Naive B cell (primary cell): ENCODE results near the gene GPR183. TPM values are rescaled to one million over a fixed set of nuclear protein-coding genes. Genes with fewer than 3 reads are reported as not detected.
A peak's percentile ranks its signal among the peaks of the same experiment; 100 is the strongest.

Experiments
- ATAC-seq, 2 donors: fragments of 150-1000 bp; cut with Tn5 transposase; 2 replicates each; pipeline ENCODE4 v1.10.0; 2021; ENCODE audit warnings: low read depth in 2 of 2, mild to moderate bottlenecking in 2 of 2, moderate library complexity in 2 of 2
- DNase-seq: peaks from one replicate; pipeline ENCODE4 v3.0.0; 2022
- H3K27ac Mint-ChIP-seq, 6 donors: one replicate each; pipeline ENCODE4 v1.8.0; 2020 to 2022; ENCODE audit warnings: mild to moderate bottlenecking in 6 of 6, mixed read lengths in 6 of 6, moderate library complexity in 5 of 6, inconsistent platforms in 2 of 6
- H3K27me3 Mint-ChIP-seq, 3 donors: one replicate each; pipeline ENCODE4 v1.8.0; 2021 to 2022; ENCODE audit warnings: mixed read lengths in 3 of 3, mild to moderate bottlenecking in 1 of 3
- H3K36me3 Mint-ChIP-seq, 2 donors: one replicate each; pipeline ENCODE4 v1.8.0; 2020 to 2022; ENCODE audit warnings: mixed read lengths in 2 of 2, inconsistent platforms in 1 of 2, mild to moderate bottlenecking in 1 of 2
- H3K4me1 Mint-ChIP-seq, 3 donors: one replicate each; pipeline ENCODE4 v1.8.0; 2020 to 2022; ENCODE audit warnings: mixed read lengths in 3 of 3, inconsistent platforms in 1 of 3, mild to moderate bottlenecking in 1 of 3, moderate library complexity in 1 of 3
- H3K4me3 Mint-ChIP-seq, 8 donors: one replicate each; pipeline ENCODE4 v1.8.0; 2020 to 2022; ENCODE audit warnings: mild to moderate bottlenecking in 8 of 8, mixed read lengths in 8 of 8, moderate library complexity in 8 of 8, inconsistent platforms in 2 of 8
- H3K9me3 Mint-ChIP-seq, 7 donors: one replicate each; pipeline ENCODE4 v1.8.0; 2020 to 2022; ENCODE audit warnings: mixed read lengths in 7 of 7, mild to moderate bottlenecking in 5 of 7, inconsistent platforms in 2 of 7, moderate library complexity in 1 of 7
- polyA plus RNA-seq, 6 donors: library from polyadenylated mRNA; unstranded; fragments of 300-500 nt; fragmentation: Illumina TruSeq; gene quantifications; one replicate each; pipeline ENCODE4 v1.2.3, GENCODE V29; 2021; ENCODE audit warnings: low read depth in 6 of 6

Gene GPR183
- polyA plus RNA-seq, 6 donors from 2014 or later = 98.3 to 487 (median 158) TPM

DNA sequence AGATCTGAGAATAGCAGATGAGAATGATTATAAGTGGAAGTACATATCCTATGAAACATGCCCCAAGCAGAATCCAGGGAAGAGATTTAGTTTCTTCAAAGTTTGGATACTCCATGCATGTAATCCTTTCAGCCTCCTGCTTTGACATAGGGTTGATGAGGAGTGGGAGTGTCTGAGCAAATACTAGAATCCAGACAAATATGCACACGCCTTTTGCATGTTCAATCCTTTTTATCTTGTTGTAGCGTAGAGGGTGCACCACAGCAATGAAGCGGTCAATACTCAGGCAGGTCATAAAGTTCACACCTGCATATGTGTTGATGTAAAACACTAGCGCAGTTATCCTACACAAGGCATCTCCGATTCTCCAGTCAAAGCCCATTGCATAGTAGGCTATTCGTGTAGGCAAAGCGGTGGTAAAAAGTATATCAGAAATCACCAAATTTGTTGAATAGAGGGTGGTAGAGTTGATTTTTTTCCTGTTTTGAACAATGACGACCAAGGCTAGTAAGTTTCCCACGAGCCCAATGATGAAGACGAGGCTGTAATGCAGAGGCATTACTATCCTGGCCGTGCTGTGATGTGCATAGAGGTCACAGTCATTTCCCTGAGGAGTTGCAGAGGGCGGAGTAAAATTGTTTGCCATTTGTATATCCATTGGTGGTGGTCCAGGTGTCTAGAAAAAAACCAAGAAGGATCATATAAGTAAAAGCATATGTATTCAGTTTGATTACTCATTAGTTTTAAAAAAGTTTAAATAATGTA is 11.5 kb downstream of the GPR183 start:
- H3K27ac Mint-ChIP-seq = peak overlapping the region; percentile 16 to 86 (median 44)
- peak overlapping the region in 6 of 8 donors; percentile 4 to 76 (median 58) for H3K4me3 Mint-ChIP-seq
- ATAC-seq (no peak), DNase-seq (no peak)
- no peaks in the 10 kb centered on the region for H3K9me3 Mint-ChIP-seq
- H3K36me3 Mint-ChIP-seq = peaks cover 13 to 21% of the 10 kb centered on the region in 2 donors
- H3K4me1 Mint-ChIP-seq = peaks cover 67 to 78% (median 68%) of the 10 kb centered on the region in 3 donors
- no peaks in the 10 kb centered on the region for H3K27me3 Mint-ChIP-seq

DNA sequence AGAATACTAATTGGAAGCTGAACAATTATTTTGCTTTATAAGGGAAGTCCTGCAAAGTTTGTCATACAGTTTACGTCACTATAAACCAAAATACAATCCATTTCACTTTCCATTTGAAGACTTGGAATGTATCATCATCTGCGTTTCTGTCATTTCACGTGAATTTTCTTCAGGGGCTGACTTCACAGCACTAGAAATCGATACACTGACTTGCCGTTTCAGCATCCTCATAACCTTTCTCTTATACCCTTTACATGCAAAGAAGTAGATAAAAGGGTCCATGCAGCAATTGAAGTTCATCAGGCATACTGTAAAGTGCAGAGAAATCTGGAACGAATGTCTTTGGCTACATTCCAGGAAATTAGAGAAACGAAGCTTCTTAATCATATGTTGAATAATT is 12.2 kb downstream of the GPR183 start:
- Mint-ChIP-seq H3K27ac (peak overlapping the region in 4 of 6 donors; percentile 24 to 86 (median 40)), H3K4me3 (peak overlapping the region in 1 of 8 donors; percentile 54), H3K36me3 (peaks cover 20 to 21% of the 10 kb centered on the region in 2 donors), H3K9me3 (no peaks in the 10 kb centered on the region), H3K4me1 (peaks cover 63 to 80% (median 69%) of the 10 kb centered on the region in 3 donors), H3K27me3 (no peaks in the 10 kb centered on the region)
- no peak for DNase-seq
- no peak for ATAC-seq

DNA sequence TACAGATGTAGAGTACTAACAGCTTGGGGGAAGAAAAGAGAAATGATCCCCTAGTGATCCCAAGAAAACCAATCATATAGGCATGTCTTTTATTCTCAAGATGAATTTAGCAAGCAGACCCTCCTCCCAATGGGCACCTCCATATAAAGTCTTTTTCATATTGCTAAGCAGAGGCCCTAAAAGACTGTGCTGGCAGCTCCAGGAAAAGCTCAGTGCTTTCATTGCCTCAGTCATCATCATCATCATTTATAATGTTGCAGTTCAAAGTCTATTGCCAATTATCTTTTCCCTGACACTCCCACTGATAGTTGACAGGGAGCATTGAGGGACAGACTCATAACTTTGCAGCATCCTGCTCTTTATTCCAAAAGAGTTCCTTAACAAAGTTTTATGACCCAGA is 13.0 kb downstream of the GPR183 start:
- no peaks in the 10 kb centered on the region for H3K9me3 Mint-ChIP-seq
- no peak for ATAC-seq
- H3K4me3 Mint-ChIP-seq = peak overlapping the region in 2 of 8 donors; percentile 2 to 15
- H3K36me3 Mint-ChIP-seq = peaks cover 24 to 26% of the 10 kb centered on the region in 2 donors
- H3K27me3 Mint-ChIP-seq = no peaks in the 10 kb centered on the region
- H3K4me1 Mint-ChIP-seq = peaks cover 59 to 79% (median 71%) of the 10 kb centered on the region in 3 donors
- DNase-seq = no peak
- peak overlapping the region in 2 of 6 donors; percentile 64 to 83 for H3K27ac Mint-ChIP-seq

DNA sequence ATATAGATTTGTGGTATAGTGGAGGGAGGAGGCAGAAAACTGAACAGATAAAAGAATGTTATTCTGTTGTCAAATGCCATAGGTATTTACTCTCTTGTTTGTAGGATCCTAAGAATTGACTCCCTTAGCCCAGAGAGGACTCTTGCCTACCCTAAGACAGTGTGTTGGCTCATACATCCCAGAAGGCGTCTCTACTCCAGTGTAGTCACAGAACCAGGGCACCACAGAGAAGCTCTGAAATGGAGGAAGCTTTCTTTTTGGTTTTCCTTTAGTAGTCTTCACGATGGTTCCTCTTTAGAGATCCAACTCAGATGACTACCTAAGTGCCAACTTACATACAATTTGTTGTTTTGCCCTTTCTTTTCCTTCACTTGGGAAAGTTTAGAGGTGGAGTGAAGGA is 14.0 kb downstream of the GPR183 start:
- Mint-ChIP-seq H3K27ac (peak overlapping the region; percentile 3 to 89 (median 74)), H3K4me1 (peaks cover 61 to 82% (median 71%) of the 10 kb centered on the region in 3 donors), H3K4me3 (peak overlapping the region in 5 of 8 donors; percentile 5 to 47 (median 15)), H3K36me3 (peaks cover 25 to 31% of the 10 kb centered on the region in 2 donors), H3K27me3 (no peaks in the 10 kb centered on the region), H3K9me3 (no peaks in the 10 kb centered on the region)
- DNase-seq = no peak
- peak; percentile 49 to 50 for ATAC-seq

DNA sequence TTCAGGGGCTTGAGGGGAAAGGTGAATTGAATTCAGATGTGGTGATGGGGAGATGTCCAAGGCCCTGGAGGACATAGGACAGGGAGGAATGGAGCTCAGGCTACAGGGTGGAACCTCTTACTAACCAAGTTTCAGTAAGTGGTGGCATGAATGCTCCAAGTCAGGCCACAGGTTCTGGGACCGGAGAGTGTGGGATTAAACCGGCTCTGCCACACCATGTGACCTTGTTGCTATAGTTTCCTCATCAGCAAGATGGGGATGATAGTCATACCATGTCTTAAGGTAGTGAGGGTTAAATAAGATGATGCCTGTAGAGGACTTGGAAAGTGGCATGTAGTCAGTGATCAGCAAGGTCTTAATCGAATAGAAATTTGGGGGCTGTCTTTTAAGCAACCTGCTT is 16.3 kb downstream of the GPR183 start:
- peak overlapping the region in 4 of 6 donors; percentile 39 to 92 (median 52) for H3K27ac Mint-ChIP-seq
- ATAC-seq = no peak
- H3K36me3 Mint-ChIP-seq = peaks cover 24 to 36% of the 10 kb centered on the region in 2 donors
- H3K4me3 Mint-ChIP-seq = no peak overlapping the region
- no peaks in the 10 kb centered on the region for H3K27me3 Mint-ChIP-seq
- no peak for DNase-seq
- H3K4me1 Mint-ChIP-seq = peaks cover 60 to 81% (median 75%) of the 10 kb centered on the region in 3 donors
- H3K9me3 Mint-ChIP-seq = no peaks in the 10 kb centered on the region

DNA sequence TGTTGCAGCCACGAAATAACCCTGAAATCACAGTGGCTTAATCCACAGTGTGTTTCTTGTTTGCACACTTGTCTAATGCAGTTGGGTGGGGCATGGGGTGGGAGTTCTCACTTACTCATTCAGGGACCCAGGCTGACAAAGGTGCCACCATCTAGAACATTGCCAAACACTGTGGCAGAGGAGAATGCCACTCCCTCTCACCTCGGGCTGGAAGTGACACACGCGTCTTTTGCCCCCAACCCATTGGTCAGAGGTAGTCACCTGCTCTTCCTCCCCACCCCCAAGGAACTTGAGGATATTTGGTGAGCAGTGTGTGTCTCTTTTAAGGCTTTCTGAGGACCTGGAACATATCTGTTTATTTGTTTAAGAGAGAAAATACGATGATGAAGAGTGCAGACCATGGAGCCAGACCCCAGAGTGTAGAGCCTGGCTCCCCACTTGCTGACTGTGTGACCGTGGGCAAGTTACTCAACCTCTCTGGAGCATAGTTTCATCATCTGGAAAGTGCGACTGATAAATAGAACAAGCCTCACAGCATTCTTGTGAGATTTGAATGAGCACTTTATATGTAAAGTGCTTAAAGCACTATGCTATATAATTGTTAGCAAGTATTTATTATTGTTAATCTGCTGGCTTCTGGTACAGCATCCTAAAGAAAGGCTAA is 17.4 kb downstream of the GPR183 start:
- H3K4me3 Mint-ChIP-seq = no peak overlapping the region
- H3K9me3 Mint-ChIP-seq = no peaks in the 10 kb centered on the region
- H3K27ac Mint-ChIP-seq = peak overlapping the region in 2 of 6 donors; percentile 43 to 44
- peaks cover 62 to 85% (median 81%) of the 10 kb centered on the region in 3 donors for H3K4me1 Mint-ChIP-seq
- H3K27me3 Mint-ChIP-seq = no peaks in the 10 kb centered on the region
- DNase-seq (no peak), ATAC-seq (no peak)
- peaks cover 15 to 29% of the 10 kb centered on the region in 2 donors for H3K36me3 Mint-ChIP-seq

DNA sequence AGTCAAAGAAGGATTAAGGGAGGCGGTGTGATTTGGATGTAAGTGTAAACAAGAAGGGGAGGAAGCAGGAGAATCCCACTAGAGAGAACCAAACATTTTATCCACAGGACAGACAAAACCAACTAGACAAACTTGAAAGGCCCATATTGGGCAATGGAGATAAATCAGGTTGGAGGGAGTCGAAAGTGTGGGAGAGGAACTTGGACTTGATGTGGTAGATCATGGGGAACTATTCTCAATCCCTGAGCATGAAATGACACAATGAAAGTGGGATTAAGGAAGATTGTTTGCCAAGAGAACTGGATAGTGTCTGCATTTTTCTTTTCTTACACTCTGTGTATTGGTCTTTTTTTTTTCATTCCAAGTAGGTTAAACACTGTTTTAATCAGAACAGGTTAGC is 17.9 kb downstream of the GPR183 start:
- no peak for DNase-seq
- ATAC-seq = no peak
- H3K27ac Mint-ChIP-seq = peak overlapping the region in 4 of 6 donors; percentile 48 to 87 (median 56)
- H3K4me1 Mint-ChIP-seq = peaks cover 66 to 90% (median 84%) of the 10 kb centered on the region in 3 donors
- peak overlapping the region in 4 of 8 donors; percentile 9 to 51 (median 45) for H3K4me3 Mint-ChIP-seq
- peaks cover 15 to 29% of the 10 kb centered on the region in 2 donors for H3K36me3 Mint-ChIP-seq
- H3K9me3 Mint-ChIP-seq = no peaks in the 10 kb centered on the region
- H3K27me3 Mint-ChIP-seq = no peaks in the 10 kb centered on the region

DNA sequence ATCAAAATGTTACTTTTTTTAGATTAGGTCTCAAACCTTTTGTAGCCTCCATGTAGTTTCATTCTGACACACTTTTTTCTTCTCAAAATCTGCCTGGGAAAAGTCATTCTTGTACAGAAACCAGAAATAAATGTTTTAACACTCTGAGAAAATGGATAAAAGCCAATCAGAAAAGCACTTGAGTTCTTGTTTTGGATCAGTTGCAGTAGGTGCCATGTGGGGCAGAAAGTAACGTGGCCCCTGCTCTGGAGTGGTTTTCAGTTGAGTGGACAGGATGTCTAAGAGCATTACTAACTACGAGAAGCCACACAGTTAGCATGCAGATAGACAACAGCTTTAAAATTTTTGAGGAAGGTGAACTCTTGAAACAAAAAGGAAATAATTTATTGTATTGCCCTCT is 19.1 kb downstream of the GPR183 start:
- Mint-ChIP-seq H3K4me1 (peaks cover 61 to 90% (median 83%) of the 10 kb centered on the region in 3 donors), H3K9me3 (no peaks in the 10 kb centered on the region), H3K36me3 (peaks cover 7 to 29% of the 10 kb centered on the region in 2 donors), H3K4me3 (peak overlapping the region; percentile 29 to 72 (median 48)), H3K27ac (peak overlapping the region; percentile 56 to 92 (median 78)), H3K27me3 (no peaks in the 10 kb centered on the region)
- ATAC-seq = peak; percentile 83 to 88
- peak; percentile 47 for DNase-seq

DNA sequence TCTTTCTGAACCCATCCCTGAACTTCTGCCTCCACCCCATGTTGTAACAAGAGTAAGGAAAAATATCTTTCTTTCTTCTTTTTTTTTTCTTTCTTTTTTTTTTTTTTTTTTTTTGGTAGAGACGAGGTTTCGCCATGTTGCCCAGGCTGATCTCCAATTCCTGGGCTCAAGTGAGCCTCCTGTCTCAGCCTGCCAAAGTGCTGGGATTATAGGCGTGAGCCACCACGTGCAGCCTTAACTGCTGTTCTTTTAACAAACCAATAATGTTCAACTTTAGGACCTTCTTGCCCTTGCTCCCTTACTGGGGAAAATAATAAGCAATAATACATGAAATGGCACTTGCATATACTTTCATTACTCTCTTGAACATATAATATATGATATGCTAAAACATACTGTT is 19.6 kb downstream of the GPR183 start:
- Mint-ChIP-seq H3K36me3 (peaks cover 4 to 29% of the 10 kb centered on the region in 2 donors), H3K27ac (peak overlapping the region in 5 of 6 donors; percentile 50 to 92 (median 83)), H3K9me3 (no peaks in the 10 kb centered on the region), H3K4me3 (peak overlapping the region in 2 of 8 donors; percentile 44 to 55), H3K27me3 (no peaks in the 10 kb centered on the region), H3K4me1 (peaks cover 61 to 90% (median 83%) of the 10 kb centered on the region in 3 donors)
- no peak for ATAC-seq
- DNase-seq = no peak

DNA sequence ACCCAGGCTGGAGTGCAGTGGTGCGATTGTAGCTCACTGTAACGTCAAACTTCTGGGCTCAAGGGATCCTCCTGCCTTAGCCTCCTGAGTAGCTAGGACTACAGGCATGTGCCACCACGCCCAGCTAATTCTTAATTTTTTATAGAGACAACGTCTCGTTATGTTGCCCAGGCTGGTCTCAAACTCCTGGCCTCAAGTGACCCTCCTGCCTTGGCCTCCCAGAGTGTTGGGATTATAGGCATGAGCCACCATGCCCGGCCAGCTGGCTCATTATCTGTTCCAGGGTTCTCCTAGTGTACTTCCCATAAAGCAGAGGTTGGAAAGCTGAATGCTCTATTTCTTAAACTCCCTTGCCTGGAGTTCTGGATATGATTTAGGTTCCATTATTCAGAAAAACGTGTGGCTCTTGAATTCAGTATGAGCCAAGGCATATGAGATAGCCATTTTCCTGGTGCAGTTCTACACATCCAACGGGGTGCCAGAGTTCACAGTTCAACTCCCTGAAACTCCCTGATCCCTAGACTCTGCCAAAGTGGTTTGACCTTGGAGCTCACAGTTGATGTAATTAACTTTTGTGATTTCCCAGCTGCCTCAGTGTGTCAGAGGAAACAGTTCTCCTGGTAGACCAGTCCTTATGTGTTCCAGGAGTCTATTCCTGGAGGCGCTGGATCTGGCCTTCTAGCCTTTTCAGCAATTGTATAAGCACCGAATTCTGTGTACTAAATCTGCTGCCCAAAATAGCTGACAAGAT is 21.6 kb downstream of the GPR183 start:
- Mint-ChIP-seq H3K27ac (peak overlapping the region in 5 of 6 donors; percentile 78 to 98 (median 93)), H3K9me3 (no peaks in the 10 kb centered on the region), H3K4me3 (peak overlapping the region in 4 of 8 donors; percentile 12 to 61 (median 25)), H3K27me3 (no peaks in the 10 kb centered on the region), H3K36me3 (peaks cover 4 to 26% of the 10 kb centered on the region in 2 donors), H3K4me1 (peaks cover 65 to 94% (median 94%) of the 10 kb centered on the region in 3 donors)
- DNase-seq (no peak), ATAC-seq (no peak)

DNA sequence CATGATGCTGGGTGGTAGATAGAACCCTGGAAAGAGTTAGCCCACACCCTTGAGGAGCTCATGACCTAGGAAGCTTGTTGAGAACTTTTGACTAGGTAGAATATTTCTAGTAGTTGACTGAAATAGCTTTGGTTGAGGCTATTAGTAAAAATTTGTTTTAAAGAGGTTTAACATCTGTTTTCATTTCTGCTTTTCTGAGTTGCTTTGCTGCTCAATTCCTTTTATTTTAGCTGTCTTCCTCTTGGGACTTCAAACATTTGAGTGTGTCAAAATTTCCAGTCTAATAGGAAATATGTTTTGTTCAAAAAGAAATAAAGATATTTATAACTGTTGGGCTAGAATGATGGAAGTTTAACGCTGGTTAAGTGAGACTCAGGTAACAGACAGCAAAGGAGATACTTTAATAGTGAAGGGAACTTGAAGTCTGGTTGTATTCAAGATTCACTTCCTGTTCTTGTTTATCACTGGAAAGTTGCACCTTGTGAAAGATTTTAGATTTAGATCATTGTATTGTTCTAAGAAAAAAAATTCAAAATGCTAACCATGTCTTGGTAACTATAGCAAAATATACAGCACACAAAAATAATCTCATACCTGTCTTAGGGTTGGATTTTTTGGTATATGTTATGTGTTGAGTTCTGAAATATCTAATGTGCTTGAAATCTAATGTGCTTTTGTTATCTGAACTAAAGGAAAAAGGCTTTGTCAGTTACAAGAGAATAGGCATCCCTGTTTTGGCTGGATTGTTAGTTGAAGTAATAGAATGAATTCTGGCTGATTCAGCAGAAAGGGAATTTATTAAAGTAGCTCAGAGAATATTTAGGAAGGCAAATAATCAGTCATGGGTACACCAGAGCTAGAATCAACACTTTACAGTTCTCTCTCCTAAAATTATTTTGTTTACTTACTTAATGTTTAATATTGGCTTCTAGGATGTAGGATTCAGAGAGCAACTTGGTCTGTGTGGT is 24.7 kb downstream of the GPR183 start:
- Mint-ChIP-seq H3K27me3 (no peaks in the 10 kb centered on the region), H3K4me3 (peak overlapping the region; percentile 59 to 85 (median 76)), H3K9me3 (no peaks in the 10 kb centered on the region), H3K36me3 (peaks cover 12 to 18% of the 10 kb centered on the region in 2 donors), H3K27ac (peak overlapping the region; percentile 96 to 98 (median 98)), H3K4me1 (peaks cover 70 to 96% (median 92%) of the 10 kb centered on the region in 3 donors)
- ATAC-seq (peak; percentile 67 to 71), DNase-seq (peak; percentile 74)

DNA sequence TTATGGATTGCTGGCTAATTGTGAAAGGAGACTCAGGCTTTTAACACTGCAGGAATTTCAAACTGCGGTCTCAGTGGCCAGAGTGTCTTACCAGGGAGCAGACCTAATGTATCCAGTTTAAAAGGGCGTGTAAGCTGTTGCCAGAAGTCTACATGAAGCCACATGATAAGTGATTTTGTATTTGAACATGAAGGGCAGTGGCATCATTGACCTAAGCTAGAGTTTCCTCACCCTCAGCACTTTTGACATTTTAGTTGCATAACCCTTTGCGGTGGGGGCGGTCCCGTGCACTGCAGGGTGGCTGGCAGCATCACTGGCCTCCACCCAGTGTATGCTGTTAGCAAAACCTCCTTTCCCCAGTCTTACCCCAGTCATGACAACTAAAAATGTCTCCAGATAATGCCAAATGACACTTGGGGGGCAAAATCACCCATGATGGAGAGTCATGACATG is 25.4 kb downstream of the GPR183 start:
- H3K36me3 Mint-ChIP-seq = peaks cover 12% of the 10 kb centered on the region in 2 donors
- peaks cover 67 to 94% (median 92%) of the 10 kb centered on the region in 3 donors for H3K4me1 Mint-ChIP-seq
- DNase-seq (no peak), ATAC-seq (peak; percentile 74 to 75)
- peak overlapping the region; percentile 48 to 91 (median 78) for H3K4me3 Mint-ChIP-seq
- peak overlapping the region; percentile 96 to 98 (median 98) for H3K27ac Mint-ChIP-seq
- no peaks in the 10 kb centered on the region for H3K27me3 Mint-ChIP-seq
- H3K9me3 Mint-ChIP-seq = no peaks in the 10 kb centered on the region
